Neural cell (in vitro differentiated cells): ENCODE data around the gene GGA1. TPM values are rescaled to one million over a fixed set of nuclear protein-coding genes. Genes with fewer than 3 reads are reported as not detected.
A peak's percentile ranks its signal among the peaks of the same experiment; 100 is the strongest.

Experiments
- H2AFZ ChIP-seq: fragments of 200-600, 300-800 bp; sonication (generic), shearing (Covaris generic); 2 replicates; pipeline ENCODE4 v1.6.0; 2014; ENCODE audit warnings: low read depth, mild to moderate bottlenecking, antibody characterized with exemption, low read length, moderate library complexity
- H3F3A ChIP-seq: fragments of 200-600 bp; shearing (Covaris generic); 2 replicates; pipeline ENCODE4 v1.6.1; 2016; ENCODE audit warnings: mild to moderate bottlenecking, moderate library complexity, mixed read lengths, antibody characterized with exemption, low read length; ENCODE audit not compliant: insufficient read depth, poor library complexity, severe bottlenecking
- H3K27ac ChIP-seq: fragments of 200-600, 300-800 bp; sonication (generic), shearing (Covaris generic); 2 replicates; pipeline ENCODE4 v1.5.1; 2014; ENCODE audit warnings: mild to moderate bottlenecking, low read length, moderate library complexity
- H3K27me3 ChIP-seq: fragments of 300-800, 200-600 bp; sonication (generic), shearing (Covaris generic); 2 replicates; pipeline ENCODE4 v1.6.0; 2014; ENCODE audit warnings: mild to moderate bottlenecking, low read depth, low read length, moderate library complexity; ENCODE audit not compliant: insufficient read depth
- H3K36me3 ChIP-seq: fragments of 300-800, 200-600 bp; sonication (generic), shearing (Covaris generic); 2 replicates; pipeline ENCODE4 v1.5.1; 2014; ENCODE audit warnings: mild to moderate bottlenecking, antibody characterized with exemption, low read length, moderate library complexity; ENCODE audit not compliant: insufficient read depth
- H3K4me2 ChIP-seq: fragments of 300-800, 200-600 bp; sonication (generic), shearing (Covaris generic); 2 replicates; pipeline ENCODE4 v1.6.0; 2014; ENCODE audit warnings: mild to moderate bottlenecking, low read length
- H3K4me3 ChIP-seq: fragments of 300-800, 200-600 bp; sonication (generic), shearing (Covaris generic); 2 replicates; pipeline ENCODE4 v1.5.1; 2014; ENCODE audit warnings: mild to moderate bottlenecking, low read length, moderate library complexity
- H3K79me2 ChIP-seq: fragments of 200-600 bp; shearing (Covaris generic); replicated peaks from 2 replicates; pipeline ENCODE4 v1.6.0; 2014; ENCODE audit warnings: mild to moderate bottlenecking, low read length, moderate library complexity; ENCODE audit not compliant: insufficient read depth
- H3K9ac ChIP-seq: fragments of 300-800, 200-600 bp; sonication (generic), shearing (Covaris generic); 2 replicates; pipeline ENCODE4 v1.6.1; 2016; ENCODE audit warnings: mild to moderate bottlenecking, low read length, mixed read lengths
- H3K9me2 ChIP-seq: fragments of 200-600 bp; shearing (Covaris generic); 2 replicates; pipeline ENCODE4 v1.6.1; 2016; ENCODE audit warnings: mild to moderate bottlenecking, low read length, mixed read lengths; ENCODE audit not compliant: insufficient read depth
- H3K9me3 ChIP-seq: fragments of 200-600, 300-800 bp; sonication (generic), shearing (Covaris generic); 2 replicates; pipeline ENCODE4 v1.6.1; 2016; ENCODE audit warnings: mild to moderate bottlenecking, mixed run types, low read length, moderate library complexity, mixed read lengths
- H4K20me1 ChIP-seq: fragments of 200-600 bp; shearing (Covaris generic); 2 replicates; pipeline ENCODE4 v1.6.1; 2016; ENCODE audit warnings: mild to moderate bottlenecking, mixed run types; ENCODE audit not compliant: insufficient read depth
- CTCF ChIP-seq: fragments of 450-650 bp; IDR thresholded peaks from 2 replicates; pipeline ENCODE4 v1.5.1; 2014; ENCODE audit warnings: antibody characterized with exemption, mild to moderate bottlenecking, moderate library complexity; ENCODE audit not compliant: poor library complexity, severe bottlenecking
- EP300 ChIP-seq: fragments of 450-650 bp; conservative IDR thresholded peaks from 2 replicates; pipeline ENCODE4 v1.6.1; 2014; ENCODE audit warnings: antibody characterized with exemption, mild to moderate bottlenecking, moderate library complexity; ENCODE audit not compliant: poor library complexity, severe bottlenecking
- EZH2 ChIP-seq: fragments of 200-600, 300-800 bp; shearing (Covaris generic), sonication (generic); IDR thresholded peaks from 2 replicates; pipeline ENCODE4 v1.6.1; 2014; ENCODE audit warnings: antibody characterized with exemption, low read length, borderline replicate concordance, mild to moderate bottlenecking; ENCODE audit not compliant: insufficient read depth, poor library complexity, severe bottlenecking
- MXI1 ChIP-seq: fragments of 450-650 bp; conservative IDR thresholded peaks from 2 replicates; pipeline ENCODE4 v1.6.1; 2014; ENCODE audit warnings: antibody characterized with exemption, mild to moderate bottlenecking; ENCODE audit not compliant: poor library complexity, severe bottlenecking
- POLR2AphosphoS5 ChIP-seq: IDR thresholded peaks from 2 replicates; pipeline ENCODE4 v1.6.1; 2012
- RAD21 ChIP-seq: fragments of 450-650 bp; conservative IDR thresholded peaks from 2 replicates; pipeline ENCODE4 v1.6.1; 2014; ENCODE audit warnings: antibody characterized with exemption, mild to moderate bottlenecking, moderate library complexity
- REST ChIP-seq: IDR thresholded peaks from 2 replicates; pipeline ENCODE4 v1.6.1; 2012; ENCODE audit warnings: borderline replicate concordance
- SMC3 ChIP-seq: fragments of 450-650 bp; conservative IDR thresholded peaks from 2 replicates; pipeline ENCODE4 v1.6.1; 2014; ENCODE audit warnings: antibody characterized with exemption, mild to moderate bottlenecking, moderate library complexity; ENCODE audit not compliant: poor library complexity
- TAF1 ChIP-seq: IDR thresholded peaks from 2 replicates; pipeline ENCODE4 v1.6.1; 2012; ENCODE audit warnings: low read depth
- polyA plus RNA-seq: library from polyadenylated mRNA; depleted of rRNA; stranded (reverse); fragments of >200 nt; gene quantifications from 2 replicates; pipeline ENCODE4 v1.2.3, GENCODE V29; 2014

Gene GGA1
- polyA plus RNA-seq, 1 donor from 2014 or later = 57.5 TPM

- Histone ChIP-seq H3K9ac (no peak overlapping the region), H3K9me2 (no peaks in the 10 kb centered on the region), H2AFZ (no peak overlapping the region), H3K4me3 (peak overlapping the region; percentile 54), H3K9me3 (no peaks in the 10 kb centered on the region), H3K27ac (no peak overlapping the region), H3K36me3 (no peaks in the 10 kb centered on the region), H4K20me1 (no peaks in the 10 kb centered on the region), H3F3A (no peaks in the 10 kb centered on the region), H3K4me2 (no peak overlapping the region), H3K27me3 (no peaks in the 10 kb centered on the region), H3K79me2 (no peaks in the 10 kb centered on the region)
- TF ChIP-seq EP300 (no peak), MXI1 (no peak), RAD21 (no peak), EZH2 (no peak), CTCF (no peak)
Observed at GRCh38 chr22:37591823-37592404, 16.7 kb upstream of the GGA1 start.

- TF ChIP-seq POLR2AphosphoS5 (no peak), MXI1 (no peak), REST (no peak), CTCF (no peak), SMC3 (no peak), EZH2 (no peak), EP300 (no peak), RAD21 (no peak), TAF1 (no peak)
- Histone ChIP-seq H3K4me3 (no peak overlapping the region), H3K27me3 (no peaks in the 10 kb centered on the region), H3F3A (no peaks in the 10 kb centered on the region), H3K9me2 (no peaks in the 10 kb centered on the region), H2AFZ (no peak overlapping the region), H3K9me3 (no peaks in the 10 kb centered on the region), H4K20me1 (no peaks in the 10 kb centered on the region), H3K4me2 (no peak overlapping the region), H3K36me3 (no peaks in the 10 kb centered on the region), H3K79me2 (no peaks in the 10 kb centered on the region), H3K27ac (no peak overlapping the region), H3K9ac (no peak overlapping the region)
Observed at GRCh38 chr22:37594237-37594636, 14.4 kb upstream of the GGA1 start.
